CD4-positive, alpha-beta T cell treated with Interleukin-15 for 4 hours (primary cell): Measurements from ENCODE around the gene SQOR.

ENCODE experiments used
- DNase-seq: peaks from one replicate; pipeline ENCODE4 v3.0.0-alpha.2; 2020; ENCODE audit warnings: low spot score

The SQOR gene

GRCh38 chr15:45660231-45660979, 25.6 kb downstream of the SQOR start:
- DNase-seq: no peak

- DNase-seq: no peak
Observed at GRCh38 chr15:45662375-45662774, 27.5 kb downstream of the SQOR start.

GRCh38 chr15:45664451-45664850, 29.6 kb downstream of the SQOR start:
- DNase-seq: no peak

GRCh38 chr15:45665261-45665660, 30.4 kb downstream of the SQOR start:
- DNase-seq: no peak

GRCh38 chr15:45666119-45666875, 31.5 kb downstream of the SQOR start:
- no peak for DNase-seq

GRCh38 chr15:45667002-45667401, 32.2 kb downstream of the SQOR start:
- DNase-seq: no peak

- DNase-seq: no peak
Observed at GRCh38 chr15:45668386-45668785, 33.6 kb downstream of the SQOR start.

GRCh38 chr15:45669422-45669821, 34.6 kb downstream of the SQOR start:
- no peak for DNase-seq

- DNase-seq: no peak
Observed at GRCh38 chr15:45670091-45670490, 35.3 kb downstream of the SQOR start.

GRCh38 chr15:45670511-45670910, 35.7 kb downstream of the SQOR start:
- no peak for DNase-seq

- no peak for DNase-seq
Observed at GRCh38 chr15:45674677-45675076, 39.8 kb downstream of the SQOR start.

GRCh38 chr15:45677797-45678196, 43.0 kb downstream of the SQOR start:
- DNase-seq: no peak

- DNase-seq: no peak
Observed at GRCh38 chr15:45678459-45679178, 43.8 kb downstream of the SQOR start.

GRCh38 chr15:45684533-45684932, 49.7 kb downstream of the SQOR start:
- no peak for DNase-seq

- DNase-seq: no peak
Observed at GRCh38 chr15:45689616-45690015, 54.8 kb downstream of the SQOR start.

- no peak for DNase-seq
Observed at GRCh38 chr15:45690581-45691260, 55.9 kb downstream of the SQOR start.

GRCh38 chr15:45701108-45701507, 66.3 kb downstream of the SQOR start:
- no peak for DNase-seq

- no peak for DNase-seq
Observed at GRCh38 chr15:45702041-45702440, 67.2 kb downstream of the SQOR start.

GRCh38 chr15:45703670-45704328, 69.0 kb downstream of the SQOR start:
- no peak for DNase-seq

- DNase-seq: no peak
Observed at GRCh38 chr15:45704329-45705249, 69.8 kb downstream of the SQOR start.
